Vagina (tissue), 2 donors: ENCODE results near the gene INPP5B. TPM values are rescaled to one million over a fixed set of nuclear protein-coding genes. Genes with fewer than 3 reads are reported as not detected.
A peak's percentile ranks its signal among the peaks of the same experiment; 100 is the strongest.

Experiments used
- DNase-seq, 2 donors: peaks; one replicate each; pipeline ENCODE4 v3.0.0-alpha.2; 2017; ENCODE audit errors: extremely low spot score in 2 of 2
- H3K27ac ChIP-seq: fragments of 200-600 bp; sonication (generic); one replicate; pipeline ENCODE4 v1.5.1; 2019
- H3K27me3 ChIP-seq: fragments of 200-600 bp; sonication (generic); one replicate; pipeline ENCODE4 v1.5.1; 2019
- H3K36me3 ChIP-seq, 2 donors: fragments of 200-600 bp; sonication (generic); one replicate each; pipeline ENCODE4 v1.5.1; 2017 to 2019
- H3K4me1 ChIP-seq: fragments of 200-600 bp; sonication (generic); one replicate; pipeline ENCODE4 v1.5.1; 2019
- H3K4me3 ChIP-seq, 2 donors: fragments of 200-600 bp; sonication (generic); 1 replicate in 1 of 2; 2 replicates in 1 of 2; pipeline ENCODE4 v1.5.1; 2016 to 2019
- H3K9me3 ChIP-seq: fragments of 200-600 bp; sonication (generic); one replicate; pipeline ENCODE4 v1.5.1; 2019
- POLR2A ChIP-seq, 2 donors: fragments of 450-650 bp; IDR thresholded peaks; one replicate each; pipeline ENCODE4 v1.6.1; 2017; ENCODE audit warnings: antibody characterized with exemption in 2 of 2, mild to moderate bottlenecking in 2 of 2, moderate library complexity in 2 of 2
- POLR2AphosphoS5 ChIP-seq, 2 donors: sonication (generic); formaldehyde crosslinking; IDR thresholded peaks; one replicate each; pipeline ENCODE4 v1.9.0; 2017; ENCODE audit warnings: antibody characterized with exemption in 2 of 2, mild to moderate bottlenecking in 2 of 2, low read depth in 1 of 2; ENCODE audit not compliant: insufficient read depth in 1 of 2
- intact Hi-C: fragments of 100-400 bp; cut with DNase I; formaldehyde crosslinking; loops from one replicate; pipeline ENCODE4 v1.15.1; 2023
- total RNA-seq: library from RNA; depleted of rRNA; stranded (reverse); fragments of >200 nt; gene quantifications from one replicate; pipeline ENCODE4 v1.2.3, GENCODE V29; 2016
- TF ChIP-seq, protein P1 (sequence below), 3 experiments: fragments of 450-650 bp in 2 of 3; fragments of 200-600 bp in 1 of 3; sonication (generic) in 1 of 3; IDR thresholded peaks; one replicate each; pipeline ENCODE4 v1.5.1; 2017 to 2019; ENCODE audit warnings: antibody characterized with exemption in 3 of 3, mild to moderate bottlenecking in 2 of 3, moderate library complexity in 2 of 3

INPP5B gene
- total RNA-seq, 1 donor from 2014 or later: 31.2 TPM

- Histone ChIP-seq H3K4me1 (peaks cover 26% of the 10 kb centered on the region), H3K9me3 (no peaks in the 10 kb centered on the region), H3K4me3 (no peak overlapping the region), H3K36me3 (peaks cover 0 to 50% of the 10 kb centered on the region in 2 donors), H3K27ac (no peak overlapping the region), H3K27me3 (no peaks in the 10 kb centered on the region)
- TF ChIP-seq, protein P1, sequence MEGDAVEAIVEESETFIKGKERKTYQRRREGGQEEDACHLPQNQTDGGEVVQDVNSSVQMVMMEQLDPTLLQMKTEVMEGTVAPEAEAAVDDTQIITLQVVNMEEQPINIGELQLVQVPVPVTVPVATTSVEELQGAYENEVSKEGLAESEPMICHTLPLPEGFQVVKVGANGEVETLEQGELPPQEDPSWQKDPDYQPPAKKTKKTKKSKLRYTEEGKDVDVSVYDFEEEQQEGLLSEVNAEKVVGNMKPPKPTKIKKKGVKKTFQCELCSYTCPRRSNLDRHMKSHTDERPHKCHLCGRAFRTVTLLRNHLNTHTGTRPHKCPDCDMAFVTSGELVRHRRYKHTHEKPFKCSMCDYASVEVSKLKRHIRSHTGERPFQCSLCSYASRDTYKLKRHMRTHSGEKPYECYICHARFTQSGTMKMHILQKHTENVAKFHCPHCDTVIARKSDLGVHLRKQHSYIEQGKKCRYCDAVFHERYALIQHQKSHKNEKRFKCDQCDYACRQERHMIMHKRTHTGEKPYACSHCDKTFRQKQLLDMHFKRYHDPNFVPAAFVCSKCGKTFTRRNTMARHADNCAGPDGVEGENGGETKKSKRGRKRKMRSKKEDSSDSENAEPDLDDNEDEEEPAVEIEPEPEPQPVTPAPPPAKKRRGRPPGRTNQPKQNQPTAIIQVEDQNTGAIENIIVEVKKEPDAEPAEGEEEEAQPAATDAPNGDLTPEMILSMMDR (IDR thresholded peaks at IDR 0.05): no peak
- TF ChIP-seq POLR2AphosphoS5 (IDR thresholded peaks at IDR 0.05; ENCODE audit: insufficient read depth in 1 of 2, low read depth in 1 of 2) (no peak), POLR2A (IDR thresholded peaks at IDR 0.05) (no peak)
- no peak for DNase-seq
- intact Hi-C loops: no loop called here
These were observed 85.7 kb downstream of the INPP5B start for GRCh38 chr1:37861151-37861550.

GRCh38 chr1:37860346-37860666 lies 86.5 kb downstream of the INPP5B start:
- peaks cover 0 to 41% of the 10 kb centered on the region in 2 donors for H3K36me3 ChIP-seq
- TF ChIP-seq, protein P1 (IDR thresholded peaks at IDR 0.05): peak in 1 of 3 experiments; percentile 36
- no peak for TF ChIP-seq POLR2AphosphoS5 (IDR thresholded peaks at IDR 0.05; ENCODE audit: insufficient read depth in 1 of 2, low read depth in 1 of 2)
- no peak for DNase-seq
- peak overlapping the region; percentile 82 to 95 for H3K4me3 ChIP-seq
- peak overlapping the region; percentile 89 for H3K27ac ChIP-seq
- intact Hi-C loops: no loop called here
- peaks cover 34% of the 10 kb centered on the region for H3K4me1 ChIP-seq
- no peaks in the 10 kb centered on the region for H3K9me3 ChIP-seq
- H3K27me3 ChIP-seq: no peaks in the 10 kb centered on the region

GRCh38 chr1:37859507-37860345 lies 87.1 kb downstream of the INPP5B start, which contains the start of gene MTF1:
Gene MTF1 (minus strand): TSS chr1:37859592. CDS start chr1:37857658, 1,934 bp downstream.
- Histone ChIP-seq H3K4me1 (peaks cover 40% of the 10 kb centered on the region), H3K27me3 (no peaks in the 10 kb centered on the region), H3K36me3 (peaks cover 0 to 36% of the 10 kb centered on the region in 2 donors), H3K9me3 (no peaks in the 10 kb centered on the region), H3K27ac (peak within 1 kb of the TSS; percentile 89), H3K4me3 (peak within 1 kb of the TSS; percentile 82 to 95)
- TF ChIP-seq, protein P1 (IDR thresholded peaks at IDR 0.05): peak; percentile 64 to 86 (median 77)
- TF ChIP-seq POLR2AphosphoS5 (IDR thresholded peaks at IDR 0.05; ENCODE audit: insufficient read depth in 1 of 2, low read depth in 1 of 2) (peak; percentile 95 to 97), POLR2A (IDR thresholded peaks at IDR 0.05) (peak in 1 of 2 donors; percentile 58)
- DNase-seq: peak; percentile 98 to 99
- intact Hi-C loops: loop anchor here (10.0 kb wide), 1 partner anchor 55 kb away; the partner anchor contains the start of genes C1orf122 and YRDC

DNA sequence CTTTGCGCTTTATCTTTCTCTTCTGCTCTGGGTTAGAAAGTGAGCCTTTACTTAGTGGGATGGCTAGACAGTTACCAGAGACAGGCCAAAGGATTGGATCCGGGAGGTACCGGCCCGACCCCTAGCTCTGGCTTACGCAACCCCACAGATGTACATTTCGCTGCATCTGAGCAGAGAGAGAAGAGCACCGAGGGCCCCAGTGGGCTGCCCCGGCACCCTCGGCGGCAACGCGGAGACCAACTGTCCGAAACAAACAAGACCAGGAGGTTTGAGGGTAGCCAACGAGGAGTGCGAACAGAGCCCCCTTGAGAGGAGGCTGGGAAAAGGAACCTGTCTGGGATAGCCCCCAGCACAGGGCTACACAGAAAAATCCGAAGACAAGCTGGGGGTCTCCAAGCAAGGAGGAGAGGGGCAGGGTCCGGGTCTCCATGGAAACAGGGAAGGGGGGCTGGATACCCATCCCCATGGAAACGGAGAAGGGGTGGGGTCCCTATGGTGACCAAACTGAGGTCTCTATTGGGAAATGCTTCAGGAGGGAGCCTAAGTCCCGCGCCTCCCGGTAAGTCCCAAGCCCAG lies 87.8 kb downstream of the INPP5B start:
- intact Hi-C loops: loop anchor here (10.0 kb wide), 1 partner anchor 54 kb away; the partner anchor contains the start of genes C1orf122 and YRDC
- peaks cover 47% of the 10 kb centered on the region for H3K4me1 ChIP-seq
- H3K27ac ChIP-seq: peak overlapping the region; percentile 89
- H3K9me3 ChIP-seq: no peaks in the 10 kb centered on the region
- peaks cover 0 to 34% of the 10 kb centered on the region in 2 donors for H3K36me3 ChIP-seq
- DNase-seq: no peak
- peak overlapping the region; percentile 82 to 95 for H3K4me3 ChIP-seq
- TF ChIP-seq POLR2A (IDR thresholded peaks at IDR 0.05) (no peak), POLR2AphosphoS5 (IDR thresholded peaks at IDR 0.05; ENCODE audit: insufficient read depth in 1 of 2, low read depth in 1 of 2) (no peak)
- TF ChIP-seq, protein P1 (IDR thresholded peaks at IDR 0.05): no peak
- no peaks in the 10 kb centered on the region for H3K27me3 ChIP-seq
